WTC11 (cell line): ENCODE measurements around the gene ARHGAP4. TPM values are rescaled to one million over a fixed set of nuclear protein-coding genes. Genes with fewer than 3 reads are reported as not detected.
A peak's percentile ranks its signal among the peaks of the same experiment; 100 is the strongest.

Source experiments
- ATAC-seq: fragments of 200-7000 bp; cut with Tn5 transposase; 2 replicates; pipeline ENCODE4 v1.10.0; 2021; ENCODE audit warnings: mild to moderate bottlenecking, moderate library complexity
- CTCF ChIA-PET: fragments of 300-600 bp; sonication (Branson Sonifier 250); formaldehyde crosslinking; loops from one replicate; lab custom pipeline; 2021; ENCODE audit warnings: antibody characterized with exemption; lab: Charles Lee
- POLR2A ChIA-PET: fragments of 350-600 bp; sonication (Branson Sonifier 250); formaldehyde crosslinking; loops from one replicate; lab custom pipeline; 2021; ENCODE audit warnings: antibody characterized with exemption; lab: Charles Lee
- DNase-seq: peaks from one replicate; pipeline ENCODE4 v3.0.0; 2021; ENCODE audit warnings: low spot score
- H3K27ac Mint-ChIP-seq: 2 replicates; pipeline ENCODE4 v1.8.0; 2021; ENCODE audit warnings: mixed read lengths
- H3K27me3 Mint-ChIP-seq: 2 replicates; pipeline ENCODE4 v1.8.0; 2021; ENCODE audit warnings: low read depth, mild to moderate bottlenecking, moderate library complexity, mixed read lengths
- H3K36me3 Mint-ChIP-seq: 2 replicates; pipeline ENCODE4 v1.8.0; 2021; ENCODE audit warnings: mixed read lengths
- H3K4me1 Mint-ChIP-seq: 2 replicates; pipeline ENCODE4 v1.8.0; 2022; ENCODE audit warnings: mixed read lengths
- H3K4me3 Mint-ChIP-seq: 2 replicates; pipeline ENCODE4 v1.8.0; 2021; ENCODE audit warnings: mild to moderate bottlenecking, moderate library complexity, mixed read lengths
- H3K9me3 Mint-ChIP-seq: 2 replicates; pipeline ENCODE4 v1.8.0; 2021; ENCODE audit warnings: mixed read lengths
- ATF1 ChIP-seq: sonication (generic); formaldehyde crosslinking; IDR thresholded peaks from 2 replicates; pipeline ENCODE4 v1.8.1; 2023; ENCODE audit warnings: mild to moderate bottlenecking, moderate library complexity, missing genetic modification reagents
- CBFB ChIP-seq: sonication (generic); formaldehyde crosslinking; IDR thresholded peaks from 2 replicates; pipeline ENCODE4 v1.8.1; 2022; ENCODE audit warnings: mild to moderate bottlenecking, low read depth, missing genetic modification reagents
- E2F1 ChIP-seq: sonication (generic); formaldehyde crosslinking; IDR thresholded peaks from 2 replicates; pipeline ENCODE4 v1.8.0; 2022; ENCODE audit warnings: mild to moderate bottlenecking, missing genetic modification reagents
- EMX1 ChIP-seq: fragments of 250-450 bp; sonication (Bioruptor Pico); IDR thresholded peaks from 2 replicates; pipeline ENCODE4 v1.8.0; 2021; ENCODE audit warnings: mild to moderate bottlenecking
- ESRRA ChIP-seq: sonication (generic); formaldehyde crosslinking; IDR thresholded peaks from 2 replicates; pipeline ENCODE4 v1.8.1; 2022; ENCODE audit warnings: mild to moderate bottlenecking, missing genetic modification reagents, borderline replicate concordance
- MAX ChIP-seq: sonication (generic); formaldehyde crosslinking; IDR thresholded peaks from 2 replicates; pipeline ENCODE4 v1.8.0; 2022; ENCODE audit warnings: mild to moderate bottlenecking, missing genetic modification reagents
- PRDM15 ChIP-seq: sonication (generic); formaldehyde crosslinking; IDR thresholded peaks from 2 replicates; pipeline ENCODE4 v1.8.0; 2022; ENCODE audit warnings: missing genetic modification reagents
- RELA ChIP-seq: sonication (generic); formaldehyde crosslinking; IDR thresholded peaks from 2 replicates; pipeline ENCODE4 v1.8.1; 2022; ENCODE audit warnings: missing genetic modification reagents, mild to moderate bottlenecking, borderline replicate concordance
- ZNF281 ChIP-seq: sonication (generic); formaldehyde crosslinking; IDR thresholded peaks from 2 replicates; pipeline ENCODE4 v1.8.0; 2023; ENCODE audit warnings: mild to moderate bottlenecking, missing genetic modification reagents
- ZNF416 ChIP-seq: fragments of 250-450 bp; sonication (Bioruptor Pico); IDR thresholded peaks from 2 replicates; pipeline ENCODE4 v1.9.0; 2021; ENCODE audit warnings: mild to moderate bottlenecking, inconsistent platforms
- ZNF425 ChIP-seq: fragments of 250-450 bp; sonication (Bioruptor Pico); conservative IDR thresholded peaks from 2 replicates; pipeline ENCODE4 v1.9.0; 2021; ENCODE audit warnings: mild to moderate bottlenecking
- ZNF512 ChIP-seq: sonication (generic); formaldehyde crosslinking; IDR thresholded peaks from 2 replicates; pipeline ENCODE4 v1.8.1; 2022; ENCODE audit warnings: missing genetic modification reagents, borderline replicate concordance
- total RNA-seq: library from RNA; stranded (reverse); gene quantifications from 3 replicates; pipeline ENCODE4 v1.2.3, GENCODE V29; 2021

Gene ARHGAP4
- total RNA-seq, 1 experiment from 2014 or later, result 52.1 TPM

- ATAC-seq (peak; percentile 11), DNase-seq (peak; percentile 69)
- Mint-ChIP-seq H3K27ac (peak overlapping the region; percentile 100), H3K36me3 (no peaks in the 10 kb centered on the region; the same call in 1 of the 2 replicates), H3K4me3 (peak overlapping the region; percentile 100), H3K9me3 (no peaks in the 10 kb centered on the region), H3K4me1 (peaks cover 29% of the 10 kb centered on the region), H3K27me3 (no peaks in the 10 kb centered on the region)
- ChIA-PET CTCF (no interaction called here), POLR2A (interaction anchor here (0.9 to 1.3 kb wide), 4 partner anchors 10 to 43 kb away, joined by 3 to 4 read pairs (median 3); no protein-coding TSS in a partner anchor)
- TF ChIP-seq MAX (CRISPR knock-in tag), result no peak
- no peak for TF ChIP-seq RELA (CRISPR knock-in tag)
- no peak for TF ChIP-seq ATF1 (CRISPR knock-in tag)
- no peak for TF ChIP-seq ZNF425 (CRISPR knock-in tag)
- no peak for TF ChIP-seq ZNF416 (CRISPR knock-in tag)
- TF ChIP-seq E2F1, result no peak
- no peak for TF ChIP-seq PRDM15 (CRISPR knock-in tag)
- TF ChIP-seq ZNF512 (CRISPR knock-in tag), result no peak
- no peak for TF ChIP-seq CBFB
- 0 out of 2 replicates have a peak, but pooled peaks have one; percentile 11 for TF ChIP-seq EMX1
- TF ChIP-seq ESRRA, result 0 out of 2 replicates have a peak, but pooled peaks have one; percentile 63
- no peak for TF ChIP-seq ZNF281 (CRISPR knock-in tag)
Observed at GRCh38 chrX:153971124-153971449, 45.0 kb upstream of the ARHGAP4 start.
